K562 (cell line): Measurements from ENCODE around the gene DKK3. TPM values are rescaled to one million over a fixed set of nuclear protein-coding genes. Genes with fewer than 3 reads are reported as not detected.

Experiments
- C11orf30 ChIP-seq: fragments of 450-650 bp; IDR thresholded peaks from 2 replicates; pipeline ENCODE4 v1.6.1; 2016; ENCODE audit warnings: low read depth, mild to moderate bottlenecking
- CREM ChIP-seq: IDR thresholded peaks from 2 replicates; pipeline ENCODE4 v1.6.1; 2014; ENCODE audit warnings: antibody characterized with exemption, low read depth
- HINFP ChIP-seq: fragments of 450-650 bp; conservative IDR thresholded peaks from 2 replicates; pipeline ENCODE4 v1.6.1; 2016; ENCODE audit warnings: missing genetic modification characterization, low read depth, mild to moderate bottlenecking, control low read depth, missing compliant biosample characterization
- HNRNPL ChIP-seq: fragments of 200-400 bp; formaldehyde crosslinking; IDR thresholded peaks from 2 replicates; pipeline ENCODE4 v1.6.1; 2017; ENCODE audit warnings: low read depth, mild to moderate bottlenecking, low read length
- MEF2D ChIP-seq: conservative IDR thresholded peaks from 2 replicates; pipeline ENCODE4 v1.6.1; 2016; ENCODE audit warnings: low read depth, missing genetic modification characterization, missing compliant biosample characterization
- PHF21A ChIP-seq: fragments of 450-650 bp; IDR thresholded peaks from 2 replicates; pipeline ENCODE4 v1.6.1; 2017; ENCODE audit warnings: low read depth, borderline replicate concordance
- WHSC1 ChIP-seq: IDR thresholded peaks from one replicate; pipeline ENCODE4 v1.6.1; 2012; ENCODE audit warnings: low read length, control low read depth, inconsistent platforms
- ZBTB40 ChIP-seq, 2 experiments: fragments of 450-650 bp in 1 of 2; sonication (generic) in 1 of 2; formaldehyde crosslinking in 1 of 2; IDR thresholded peaks; 2 replicates each; pipeline versions ENCODE4 v1.7.1 to v1.9.0; 2016 to 2022; ENCODE audit warnings: inconsistent platforms in 1 of 2, mild to moderate bottlenecking in 1 of 2, missing genetic modification reagents in 1 of 2
- ZNF146 ChIP-seq: IDR thresholded peaks from one replicate; pipeline ENCODE4 v1.6.1; 2018; ENCODE audit warnings: missing compliant biosample characterization; ENCODE audit not compliant: unreplicated experiment
- ZNF212 ChIP-seq: fragments of 450-650 bp; formaldehyde crosslinking; IDR thresholded peaks from 2 replicates; pipeline ENCODE4 v1.4.0; 2020; ENCODE audit warnings: mild to moderate bottlenecking
- ZNF77 ChIP-seq: fragments of 250-450 bp; sonication (Bioruptor Pico); IDR thresholded peaks from 2 replicates; pipeline ENCODE4 v1.5.0; 2020
- polyA plus RNA-seq, 8 experiments: library from polyadenylated mRNA; depleted of rRNA in 4 of 8; stranded (reverse) in 5 of 8; unstranded in 3 of 8; fragments of >200 nt; fragmentation: Nextera tagmentation in 2 of 8; fragmentation: Illumina TruSeq in 1 of 8; extraction: Ambion mirVana in 2 of 8; extraction: Trizol in 1 of 8; gene quantifications; 2 replicates each; pipeline versions ENCODE4 v1.2.1 to v1.2.3, GENCODE V29; 2011 to 2014; ENCODE audit warnings: inconsistent platforms in 1 of 8, missing spikeins in 1 of 8
- total RNA-seq, 7 experiments: library from RNA; depleted of rRNA in 6 of 7; stranded (reverse); fragments of >200 nt in 6 of 7; fragmentation: Illumina TruSeq in 2 of 7; extraction: Trizol in 2 of 7; gene quantifications; 2 replicates each; pipeline versions ENCODE4 v1.2.1 to v1.2.3, GENCODE V29; 2011 to 2021; ENCODE audit warnings: low replicate concordance in 1 of 7

Gene DKK3
- total and polyA plus RNA-seq, 9 of the 15 experiments (the other 6 are each of a cell fraction or from before 2014, with no cell fraction given), result 0.14 to 0.85 (median 0.38) TPM; not detected in 6

GRCh38 chr11:11972730-11973341 is 35.6 kb downstream of the DKK3 start (continued):
- no peak for TF ChIP-seq ZBTB40 (IDR thresholded peaks at IDR 0.05)
- TF ChIP-seq ZBTB40 (CRISPR knock-in tag; IDR thresholded peaks at IDR 0.05), result no peak
- TF ChIP-seq PHF21A, result no peak
- TF ChIP-seq ZNF77 (CRISPR knock-in tag), result no peak
- no peak for TF ChIP-seq ZNF212 (CRISPR knock-in tag)
- no peak for TF ChIP-seq MEF2D (tag)
- no peak for TF ChIP-seq C11orf30
- no peak for TF ChIP-seq ZNF146
- no peak for TF ChIP-seq HNRNPL
- no peak for TF ChIP-seq HINFP (tag)
- no peak for TF ChIP-seq CREM
- no peak for TF ChIP-seq WHSC1
